B cell (primary cell): ENCODE measurements around the gene AHNAK. TPM values are rescaled to one million over a fixed set of nuclear protein-coding genes. Genes with fewer than 3 reads are reported as not detected.

Experiments used
- ATAC-seq: fragments of 200-7000 bp; cut with Tn5 transposase; one replicate; pipeline ENCODE4 v1.10.0; 2021; ENCODE audit warnings: low read depth, mild to moderate bottlenecking, moderate number of reproducible peaks, moderate library complexity
- CTCF ChIA-PET: fragments of 350-600 bp; sonication (Branson Sonifier 250); formaldehyde crosslinking; loops from one replicate; lab custom pipeline; 2021; ENCODE audit warnings: antibody characterized with exemption, inconsistent platforms; lab: Charles Lee
- POLR2A ChIA-PET: fragments of 350-600 bp; sonication (Branson Sonifier 250); formaldehyde crosslinking; loops from one replicate; lab custom pipeline; 2021; ENCODE audit warnings: antibody characterized with exemption; lab: Charles Lee
- DNase-seq: peaks from one replicate; pipeline ENCODE4 v3.0.0; 2013
- H2AFZ ChIP-seq: 2 replicates; pipeline ENCODE4 v1.6.1; 2012; ENCODE audit warnings: mild to moderate bottlenecking, low read depth, low read length; ENCODE audit not compliant: insufficient read depth, poor library complexity, severe bottlenecking
- H3K27ac ChIP-seq, 2 donors: 1 replicate in 1 of 2; 2 replicates in 1 of 2; pipeline ENCODE4 v1.5.1; 2012 to 2013; ENCODE audit warnings: low read length in 2 of 2, mild to moderate bottlenecking in 2 of 2, moderate library complexity in 1 of 2
- H3K27me3 ChIP-seq, 4 experiments: fragments of 200-600 bp in 1 of 4; sonication (generic) in 1 of 4; replicated peaks in 1 of 4; 1 replicate in 2 of 4; 2 replicates in 2 of 4; pipeline versions ENCODE4 v1.6.1 to v1.7.0; 2013 to 2016; ENCODE audit warnings: low read length in 3 of 4, mild to moderate bottlenecking in 2 of 4, mixed read lengths in 1 of 4, moderate library complexity in 1 of 4; ENCODE audit not compliant: insufficient read depth in 4 of 4, control insufficient read depth in 3 of 4; ENCODE audit errors: control extremely low read depth in 1 of 4
- H3K36me3 ChIP-seq, 2 experiments: replicated peaks in 1 of 2; 1 replicate in 1 of 2; 2 replicates in 1 of 2; pipeline versions ENCODE4 v1.6.1 to v1.7.1; 2013; ENCODE audit warnings: low read length in 1 of 2; ENCODE audit not compliant: insufficient read depth in 2 of 2, control insufficient read depth in 1 of 2; ENCODE audit errors: control extremely low read depth in 1 of 2, extremely low read depth in 1 of 2
- H3K4me1 ChIP-seq, 2 donors: fragments of 200-600 bp in 1 of 2; sonication (generic) in 1 of 2; 1 replicate in 1 of 2; 2 replicates in 1 of 2; pipeline versions ENCODE4 v1.5.1 to v1.6.1; 2013 to 2017; ENCODE audit warnings: low read length in 2 of 2; ENCODE audit not compliant: control insufficient read depth in 2 of 2, insufficient read depth in 2 of 2
- H3K4me2 ChIP-seq: replicated peaks from 2 replicates; pipeline ENCODE3; 2012; ENCODE audit warnings: mild to moderate bottlenecking, low read depth, low read length; ENCODE audit not compliant: poor library complexity, severe bottlenecking
- H3K4me3 ChIP-seq, 5 experiments: fragments of 200-600 bp in 1 of 5; sonication (generic) in 1 of 5; 1 replicate in 3 of 5; 2 replicates in 2 of 5; pipeline versions ENCODE4 v1.5.1 to v1.7.0; 2011 to 2016; ENCODE audit warnings: low read length in 4 of 5, mild to moderate bottlenecking in 4 of 5, low read depth in 2 of 5, control low read depth in 1 of 5, moderate library complexity in 1 of 5; ENCODE audit not compliant: insufficient read depth in 1 of 5; ENCODE audit errors: control extremely low read depth in 1 of 5, extremely low read depth in 1 of 5
- H3K79me2 ChIP-seq: fragments of 200-600 bp; sonication (generic); one replicate; pipeline ENCODE4 v1.6.0; 2016; ENCODE audit warnings: low read length; ENCODE audit not compliant: control insufficient read depth, insufficient read depth
- H3K9ac ChIP-seq: fragments of 200-600 bp; sonication (generic); 2 replicates; pipeline ENCODE4 v1.6.1; 2017; ENCODE audit warnings: mild to moderate bottlenecking, low read length, moderate library complexity
- H3K9me3 ChIP-seq, 3 donors: one replicate each; pipeline versions ENCODE4 v1.6.1 to v1.7.1; 2013; ENCODE audit warnings: low read length in 2 of 3; ENCODE audit not compliant: control insufficient read depth in 2 of 3, insufficient read depth in 1 of 3; ENCODE audit errors: control extremely low read depth in 1 of 3
- H4K20me1 ChIP-seq: 2 replicates; pipeline ENCODE4 v1.6.0; 2012; ENCODE audit warnings: mild to moderate bottlenecking, low read length; ENCODE audit not compliant: insufficient read depth, control insufficient read depth, poor library complexity, severe bottlenecking
- H3K27ac Mint-ChIP-seq: one replicate; pipeline ENCODE4 v1.8.0; 2021; ENCODE audit warnings: mixed read lengths
- H3K27me3 Mint-ChIP-seq: one replicate; pipeline ENCODE4 v1.8.0; 2021; ENCODE audit warnings: mixed read lengths
- H3K4me1 Mint-ChIP-seq: one replicate; pipeline ENCODE4 v1.8.0; 2021; ENCODE audit warnings: mixed read lengths
- H3K4me3 Mint-ChIP-seq: one replicate; pipeline ENCODE4 v1.8.0; 2021; ENCODE audit warnings: mixed read lengths
- H3K9me3 Mint-ChIP-seq: one replicate; pipeline ENCODE4 v1.8.0; 2022; ENCODE audit warnings: mixed read lengths; ENCODE audit not compliant: insufficient read depth
- EZH2 ChIP-seq: IDR thresholded peaks from 2 replicates; pipeline ENCODE4 v1.6.1; 2012; ENCODE audit warnings: borderline replicate concordance, low read depth, mild to moderate bottlenecking, moderate library complexity, low read length; ENCODE audit not compliant: insufficient read depth, poor library complexity, severe bottlenecking
- WGBS: methylation state at CpG from one replicate; pipeline ENCODE4 v1.1.5; 2013; ENCODE audit warnings: missing lambda C conversion rate; ENCODE audit not compliant: insufficient coverage; 5-methylcytosine and 5-hydroxymethylcytosine counted together
- intact Hi-C: fragments of 100-400 bp; cut with micrococcal nuclease; formaldehyde crosslinking; loops from one replicate; pipeline ENCODE4 v1.10.0; 2022
- polyA plus RNA-seq: library from polyadenylated mRNA; depleted of rRNA; stranded (reverse); fragments of >200 nt; gene quantifications from 2 replicates; pipeline ENCODE4 v1.2.3, GENCODE V29; 2012
- total RNA-seq, 2 donors: library from RNA; stranded (reverse); fragments of 120-200 nt in 1 of 2; gene quantifications; 1 replicate in 1 of 2; 2 replicates in 1 of 2; pipeline versions ENCODE4 v1.2.3 to v1.2.4, GENCODE V29; 2013 to 2022
- TF ChIP-seq, protein P1 (sequence below): fragments of 200-600 bp; IDR thresholded peaks from one replicate; pipeline ENCODE4 v1.8.0; 2022; ENCODE audit warnings: antibody characterized with exemption, mild to moderate bottlenecking

AHNAK gene
- total and polyA plus RNA-seq, 2 donors (not counting 1 experiment from before 2014, with no cell fraction given), result 63.7 to 229 TPM

DNA sequence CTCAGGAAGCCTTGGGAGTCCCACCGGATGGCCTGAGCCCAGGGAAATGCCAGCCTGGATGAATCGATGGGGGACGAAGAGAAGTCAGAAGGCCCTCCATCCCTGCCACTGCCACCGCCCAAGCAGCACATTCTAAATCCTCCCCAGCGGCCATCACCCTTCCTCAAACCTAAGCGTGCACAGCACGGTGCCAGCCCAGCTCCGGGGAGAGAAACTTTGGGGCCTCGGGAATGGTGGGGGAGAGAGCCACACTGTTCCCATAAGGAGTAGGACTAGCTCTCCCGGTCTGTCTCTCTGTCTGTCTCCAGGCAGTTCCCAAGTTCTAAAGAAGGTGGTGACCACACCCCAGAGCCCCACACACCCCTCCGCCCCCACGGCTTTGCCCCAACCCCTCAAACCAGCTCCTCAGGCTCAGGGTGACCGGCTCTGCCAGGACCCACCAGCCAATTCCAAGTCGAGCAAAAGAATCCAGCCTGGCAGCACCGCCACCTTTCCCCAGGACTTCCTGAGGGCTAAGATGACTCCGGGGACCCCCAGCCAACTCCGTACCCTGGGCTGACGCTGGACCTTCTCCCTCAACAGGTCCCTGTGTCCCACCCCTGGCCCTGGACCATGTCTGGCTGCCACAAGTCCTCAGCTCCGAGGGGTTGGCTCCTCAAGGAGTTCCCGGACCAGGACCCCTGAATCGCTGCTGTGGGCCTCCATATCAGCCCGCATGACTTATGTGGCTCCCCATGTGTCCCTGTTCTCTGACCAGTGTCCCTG is 2.7 kb downstream of the AHNAK start:
- Mint-ChIP-seq H3K4me3 (peak overlapping the region; percentile 97), H3K27me3 (no peaks in the 10 kb centered on the region), H3K4me1 (peaks cover 78% of the 10 kb centered on the region), H3K27ac (peak overlapping the region; percentile 97), H3K9me3 (no peaks in the 10 kb centered on the region)
- TF ChIP-seq, protein P1, sequence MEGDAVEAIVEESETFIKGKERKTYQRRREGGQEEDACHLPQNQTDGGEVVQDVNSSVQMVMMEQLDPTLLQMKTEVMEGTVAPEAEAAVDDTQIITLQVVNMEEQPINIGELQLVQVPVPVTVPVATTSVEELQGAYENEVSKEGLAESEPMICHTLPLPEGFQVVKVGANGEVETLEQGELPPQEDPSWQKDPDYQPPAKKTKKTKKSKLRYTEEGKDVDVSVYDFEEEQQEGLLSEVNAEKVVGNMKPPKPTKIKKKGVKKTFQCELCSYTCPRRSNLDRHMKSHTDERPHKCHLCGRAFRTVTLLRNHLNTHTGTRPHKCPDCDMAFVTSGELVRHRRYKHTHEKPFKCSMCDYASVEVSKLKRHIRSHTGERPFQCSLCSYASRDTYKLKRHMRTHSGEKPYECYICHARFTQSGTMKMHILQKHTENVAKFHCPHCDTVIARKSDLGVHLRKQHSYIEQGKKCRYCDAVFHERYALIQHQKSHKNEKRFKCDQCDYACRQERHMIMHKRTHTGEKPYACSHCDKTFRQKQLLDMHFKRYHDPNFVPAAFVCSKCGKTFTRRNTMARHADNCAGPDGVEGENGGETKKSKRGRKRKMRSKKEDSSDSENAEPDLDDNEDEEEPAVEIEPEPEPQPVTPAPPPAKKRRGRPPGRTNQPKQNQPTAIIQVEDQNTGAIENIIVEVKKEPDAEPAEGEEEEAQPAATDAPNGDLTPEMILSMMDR, result no peak
- no peak for TF ChIP-seq EZH2
- Histone ChIP-seq H4K20me1 (peaks cover 65% of the 10 kb centered on the region), H3K4me1 (peaks cover 61 to 78% of the 10 kb centered on the region in 2 donors), H3K79me2 (peaks cover 82% of the 10 kb centered on the region), H3K27me3 (no peaks in the 10 kb centered on the region), H3K27ac (peak overlapping the region; percentile 91 to 94), H2AFZ (no peak overlapping the region), H3K4me2 (peak overlapping the region; percentile 97), H3K4me3 (peak overlapping the region in 4 of 5 experiments; percentile 90 to 99 (median 94)), H3K9ac (peak overlapping the region; percentile 98), H3K36me3 (peaks cover 0 to 1% of the 10 kb centered on the region in 2 experiments), H3K9me3 (no peaks in the 10 kb centered on the region)
- DNase-seq (no peak), ATAC-seq (no peak)
- WGBS, result 95% methylated on average over 13 of the region's 22 CpGs
- intact Hi-C loops, result loop anchor here (5.0 kb wide), 2 partner anchors 47 to 48 kb away; partner anchors contain the start of gene TUT1
- ChIA-PET CTCF (interaction anchor here (0.7 to 11.1 kb wide), 19 partner anchors 12 to 164 kb away, joined by 3 to 376 read pairs (median 9); partner anchors contain the start of genes EEF1G and TUT1), POLR2A (interaction anchor here (0.7 to 7.3 kb wide), 8 partner anchors 12 to 324 kb away, joined by 3 to 119 read pairs (median 4); partner anchors contain the start of genes EEF1G and TUT1)
